Coronary artery (tissue), 2 donors: ENCODE measurements around the gene CXXC5.
"Not testable (repeated sequence)": the region's sequence is repeated elsewhere in the genome, so short reads cannot be mapped to it uniquely, and the experiment has no call there.

ENCODE experiments used
- DNase-seq: peaks from one replicate; pipeline ENCODE4 v3.0.0-alpha.2; 2017; ENCODE audit warnings: low spot score
- H3K27ac ChIP-seq, 2 donors: fragments of 200-600 bp; sonication (generic); one replicate each; pipeline ENCODE4 v1.5.1; 2016 to 2019
- H3K4me3 ChIP-seq: fragments of 200-600 bp; sonication (generic); 2 replicates; pipeline ENCODE4 v1.5.1; 2016; ENCODE audit warnings: mild to moderate bottlenecking, moderate library complexity
- CTCF ChIP-seq: fragments of 200-600 bp; sonication (generic); IDR thresholded peaks from one replicate; pipeline ENCODE4 v1.5.1; 2019; ENCODE audit warnings: antibody characterized with exemption

Gene CXXC5

GRCh38 chr5:139619861-139620260 is 28.3 kb upstream of the CXXC5 start:
- no peak for DNase-seq

GRCh38 chr5:139625398-139625797 is 22.8 kb upstream of the CXXC5 start:
- not testable (repeated sequence) for H3K4me3 ChIP-seq, DNase-seq, H3K27ac ChIP-seq

More at GRCh38 chr5:139619861-139620260, 28.3 kb upstream of the CXXC5 start:
- no peak for TF ChIP-seq CTCF
- H3K27ac ChIP-seq: no peak overlapping the region
- no peak overlapping the region for H3K4me3 ChIP-seq

- no peak for TF ChIP-seq CTCF
- no peak for DNase-seq
- Histone ChIP-seq H3K4me3 (no peak overlapping the region), H3K27ac (no peak overlapping the region)
These were observed 17.3 kb upstream of the CXXC5 start for GRCh38 chr5:139630855-139631254.

GRCh38 chr5:139631520-139632165 is 16.5 kb upstream of the CXXC5 start:
- Histone ChIP-seq H3K4me3 (no peak overlapping the region), H3K27ac (no peak overlapping the region)
- no peak for DNase-seq
- TF ChIP-seq CTCF: no peak

GRCh38 chr5:139633295-139634027 is 14.7 kb upstream of the CXXC5 start:
- no peak overlapping the region for H3K27ac ChIP-seq
- DNase-seq: peak; percentile 81
- TF ChIP-seq CTCF: peak; percentile 95
- no peak overlapping the region for H3K4me3 ChIP-seq

- no peak overlapping the region for H3K27ac ChIP-seq
- TF ChIP-seq CTCF: no peak
- DNase-seq: no peak
- no peak overlapping the region for H3K4me3 ChIP-seq
These were observed 14.2 kb upstream of the CXXC5 start for GRCh38 chr5:139634028-139634325.

- Histone ChIP-seq H3K4me3 (no peak overlapping the region), H3K27ac (no peak overlapping the region)
- no peak for DNase-seq
- TF ChIP-seq CTCF: no peak
These were observed 13.6 kb upstream of the CXXC5 start for GRCh38 chr5:139634541-139634940.
